GM12891 (cell line): ENCODE measurements around the gene SRPK1.

Experiments used
- POLR2A ChIP-seq: IDR thresholded peaks from 2 replicates; pipeline ENCODE4 v1.6.1; 2011; ENCODE audit warnings: low read depth, low read length, control low read depth
- POLR2AphosphoS5 ChIP-seq: IDR thresholded peaks from 2 replicates; pipeline ENCODE4 v1.6.1; 2011; ENCODE audit warnings: low read depth, low read length, control low read depth
- POU2F2 ChIP-seq: IDR thresholded peaks from 2 replicates; pipeline ENCODE4 v1.6.1; 2011; ENCODE audit warnings: low read depth, mild to moderate bottlenecking, control low read depth, low read length, moderate library complexity
- SPI1 ChIP-seq: IDR thresholded peaks from 2 replicates; pipeline ENCODE4 v1.6.1; 2011; ENCODE audit warnings: low read depth, low read length, control low read depth
- TAF1 ChIP-seq: IDR thresholded peaks from 2 replicates; pipeline ENCODE4 v1.6.1; 2011; ENCODE audit warnings: low read depth, low read length, control low read depth

DNA sequence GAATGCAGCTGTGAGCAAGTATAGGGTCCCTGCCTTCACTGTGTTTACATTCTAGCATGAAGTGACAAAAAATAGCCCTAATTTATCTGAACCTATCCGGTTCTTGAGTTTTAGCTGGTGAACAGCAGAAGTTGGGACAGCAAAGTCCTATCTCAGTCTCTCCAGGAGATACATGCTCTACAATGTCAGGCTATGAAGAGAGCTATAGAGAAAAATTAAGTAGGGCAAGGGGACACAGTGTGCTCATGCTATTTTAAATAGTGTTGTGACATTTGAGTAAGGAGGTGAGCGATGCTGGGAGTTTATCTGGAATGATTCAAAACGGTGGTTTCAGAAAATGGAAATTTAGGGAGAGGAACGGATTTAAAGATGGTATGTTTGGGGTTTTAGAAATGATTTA, 20.4 kb downstream of the SRPK1 start:
- TF ChIP-seq POLR2A (no peak), TAF1 (no peak), POLR2AphosphoS5 (no peak), SPI1 (no peak), POU2F2 (no peak)
